Neural progenitor cell (in vitro differentiated cells): ENCODE measurements around the gene ENTPD5.

Experiments used
- CTCF ChIP-seq: fragments of 200-600 bp; sonication (generic); IDR thresholded peaks from 2 replicates; pipeline ENCODE4 v1.5.1; 2017; ENCODE audit warnings: antibody characterized with exemption, mild to moderate bottlenecking
- EZH2 ChIP-seq: fragments of 200-600 bp; sonication (generic); IDR thresholded peaks from 2 replicates; pipeline ENCODE4 v1.6.1; 2017; ENCODE audit warnings: antibody characterized with exemption, mild to moderate bottlenecking, moderate library complexity
- EZH2phosphoT487 ChIP-seq: fragments of 200-600 bp; sonication (generic); IDR thresholded peaks from 2 replicates; pipeline ENCODE4 v1.6.1; 2017; ENCODE audit warnings: antibody characterized with exemption

GRCh38 chr14:73973497-73973896 is 45.6 kb downstream of the ENTPD5 start:
- no peak for TF ChIP-seq CTCF
- no peak for TF ChIP-seq EZH2
- TF ChIP-seq EZH2phosphoT487, result no peak
